Measurements from ENCODE around the gene MAB21L4. TPM values are rescaled to one million over a fixed set of nuclear protein-coding genes. Genes with fewer than 3 reads are reported as not detected.

The MAB21L4 gene
- total and polyA plus RNA-seq, 8 donors = 0.14 to 2.0 (median 1.1) TPM

DNA sequence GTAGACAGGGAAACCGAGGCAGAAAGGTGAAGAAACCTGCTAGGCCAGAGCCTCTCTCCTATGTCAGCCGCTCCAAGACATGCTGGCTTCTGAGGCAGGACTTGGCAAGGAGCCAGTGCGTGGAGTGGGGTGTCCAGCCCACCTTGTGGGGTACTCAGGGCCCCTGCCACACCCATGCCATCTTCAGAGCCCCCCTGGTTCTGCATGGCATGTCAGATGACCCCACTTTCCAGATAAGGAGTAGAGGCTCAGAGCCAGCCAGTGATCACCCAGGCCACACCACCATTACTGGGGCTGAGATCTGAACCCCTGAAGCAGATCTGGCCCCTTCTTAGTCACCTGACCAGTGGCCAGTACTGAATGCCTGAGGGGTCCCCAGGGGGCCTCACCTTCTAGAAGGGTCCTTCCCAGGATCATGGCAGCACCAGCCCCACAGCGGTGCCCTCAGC is 24.9 kb upstream of the MAB21L4 start:
- Histone ChIP-seq H3K36me3 (no peaks in the 10 kb centered on the region), H3K27ac (no peak overlapping the region), H3K27me3 (no peaks in the 10 kb centered on the region), H3K4me1 (no peaks in the 10 kb centered on the region), H3K9me3 (no peaks in the 10 kb centered on the region), H3K4me3 (no peak overlapping the region)
- DNase-seq (peak; percentile 2 to 63 (median 23)), FAIRE-seq (no peak), ATAC-seq (no peak)
- intact Hi-C loops (cut with DNase I) = no loop called here
- WGBS, 2 donors = 67% methylated on average over 4 of the region's 4 CpGs
- TF ChIP-seq, protein P1, sequence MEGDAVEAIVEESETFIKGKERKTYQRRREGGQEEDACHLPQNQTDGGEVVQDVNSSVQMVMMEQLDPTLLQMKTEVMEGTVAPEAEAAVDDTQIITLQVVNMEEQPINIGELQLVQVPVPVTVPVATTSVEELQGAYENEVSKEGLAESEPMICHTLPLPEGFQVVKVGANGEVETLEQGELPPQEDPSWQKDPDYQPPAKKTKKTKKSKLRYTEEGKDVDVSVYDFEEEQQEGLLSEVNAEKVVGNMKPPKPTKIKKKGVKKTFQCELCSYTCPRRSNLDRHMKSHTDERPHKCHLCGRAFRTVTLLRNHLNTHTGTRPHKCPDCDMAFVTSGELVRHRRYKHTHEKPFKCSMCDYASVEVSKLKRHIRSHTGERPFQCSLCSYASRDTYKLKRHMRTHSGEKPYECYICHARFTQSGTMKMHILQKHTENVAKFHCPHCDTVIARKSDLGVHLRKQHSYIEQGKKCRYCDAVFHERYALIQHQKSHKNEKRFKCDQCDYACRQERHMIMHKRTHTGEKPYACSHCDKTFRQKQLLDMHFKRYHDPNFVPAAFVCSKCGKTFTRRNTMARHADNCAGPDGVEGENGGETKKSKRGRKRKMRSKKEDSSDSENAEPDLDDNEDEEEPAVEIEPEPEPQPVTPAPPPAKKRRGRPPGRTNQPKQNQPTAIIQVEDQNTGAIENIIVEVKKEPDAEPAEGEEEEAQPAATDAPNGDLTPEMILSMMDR (IDR thresholded peaks at IDR 0.05) = no peak

DNA sequence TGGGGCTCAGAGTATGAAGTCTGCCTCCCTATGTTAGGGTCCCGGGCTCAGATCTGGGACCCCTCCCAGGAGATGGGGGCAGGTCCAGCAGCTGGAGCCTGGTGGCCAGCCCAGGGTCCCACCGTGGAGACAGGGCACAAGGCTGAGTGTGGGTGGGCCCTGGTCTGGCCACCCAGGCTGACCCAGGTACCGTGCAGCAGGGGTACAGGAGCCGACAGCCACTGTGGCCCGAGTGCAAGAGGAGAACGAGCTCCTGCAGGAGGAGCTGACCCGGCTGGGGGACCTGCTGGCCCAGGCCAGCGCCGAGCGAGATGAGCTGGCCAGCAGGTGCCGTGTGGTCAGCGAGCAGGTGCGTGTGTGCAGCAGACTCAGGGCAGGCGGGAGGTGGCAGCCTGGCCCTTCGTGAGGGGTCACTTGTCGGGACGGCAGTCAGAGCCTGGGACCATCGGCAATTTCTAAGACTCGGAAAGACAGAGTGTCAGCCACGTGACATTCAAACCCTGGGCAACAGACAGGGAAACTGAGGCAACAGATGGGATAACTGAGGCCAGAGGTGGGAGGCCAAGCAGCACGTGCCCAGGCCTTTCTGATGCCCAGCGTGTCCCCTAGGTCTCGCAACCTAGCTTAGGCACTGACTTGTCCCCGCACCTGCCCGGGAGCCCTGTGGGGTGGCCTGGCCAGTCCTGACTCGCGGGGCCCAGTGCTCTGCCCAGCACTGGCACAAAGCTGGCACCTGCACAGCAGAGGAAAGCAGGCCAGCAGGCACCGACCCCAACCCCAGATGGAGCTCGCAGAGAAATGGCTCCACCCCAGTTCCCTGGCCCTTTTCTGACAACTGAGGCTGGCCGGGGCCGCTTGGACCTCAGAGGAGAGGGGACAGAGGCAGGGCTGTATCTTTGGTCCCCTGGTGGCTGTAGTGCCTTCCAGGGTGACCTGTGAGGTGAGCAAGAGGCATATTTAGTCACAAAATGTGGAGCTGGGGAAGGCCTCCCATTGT is 24.1 kb upstream of the MAB21L4 start:
- Histone ChIP-seq H3K36me3 (no peaks in the 10 kb centered on the region), H3K27ac (no peak overlapping the region), H3K4me1 (no peaks in the 10 kb centered on the region), H3K9me3 (no peaks in the 10 kb centered on the region), H3K4me3 (no peak overlapping the region), H3K27me3 (no peaks in the 10 kb centered on the region)
- WGBS, 2 donors = 86 to 90% methylated on average over 31 of the region's 31 CpGs
- ATAC-seq (no peak), FAIRE-seq (no peak), DNase-seq (peak in 5 of 6 donors; percentile 8 to 58 (median 16))
- TF ChIP-seq, protein P1 (IDR thresholded peaks at IDR 0.05) = no peak
- intact Hi-C loops (cut with DNase I) = no loop called here

GRCh38 chr2:240919161-240919781 is 23.3 kb upstream of the MAB21L4 start:
- Histone ChIP-seq H3K4me1 (no peaks in the 10 kb centered on the region), H3K27ac (no peak overlapping the region), H3K9me3 (no peaks in the 10 kb centered on the region), H3K4me3 (no peak overlapping the region), H3K36me3 (no peaks in the 10 kb centered on the region), H3K27me3 (no peaks in the 10 kb centered on the region)
- TF ChIP-seq, protein P1 (IDR thresholded peaks at IDR 0.05) = no peak
- FAIRE-seq = no peak
- peak in 5 of 6 donors; percentile 1 to 49 (median 10) for DNase-seq
- intact Hi-C loops (cut with DNase I) = no loop called here
- WGBS, 2 donors = 80 to 84% methylated on average over 19 of the region's 19 CpGs
- no peak for ATAC-seq

DNA sequence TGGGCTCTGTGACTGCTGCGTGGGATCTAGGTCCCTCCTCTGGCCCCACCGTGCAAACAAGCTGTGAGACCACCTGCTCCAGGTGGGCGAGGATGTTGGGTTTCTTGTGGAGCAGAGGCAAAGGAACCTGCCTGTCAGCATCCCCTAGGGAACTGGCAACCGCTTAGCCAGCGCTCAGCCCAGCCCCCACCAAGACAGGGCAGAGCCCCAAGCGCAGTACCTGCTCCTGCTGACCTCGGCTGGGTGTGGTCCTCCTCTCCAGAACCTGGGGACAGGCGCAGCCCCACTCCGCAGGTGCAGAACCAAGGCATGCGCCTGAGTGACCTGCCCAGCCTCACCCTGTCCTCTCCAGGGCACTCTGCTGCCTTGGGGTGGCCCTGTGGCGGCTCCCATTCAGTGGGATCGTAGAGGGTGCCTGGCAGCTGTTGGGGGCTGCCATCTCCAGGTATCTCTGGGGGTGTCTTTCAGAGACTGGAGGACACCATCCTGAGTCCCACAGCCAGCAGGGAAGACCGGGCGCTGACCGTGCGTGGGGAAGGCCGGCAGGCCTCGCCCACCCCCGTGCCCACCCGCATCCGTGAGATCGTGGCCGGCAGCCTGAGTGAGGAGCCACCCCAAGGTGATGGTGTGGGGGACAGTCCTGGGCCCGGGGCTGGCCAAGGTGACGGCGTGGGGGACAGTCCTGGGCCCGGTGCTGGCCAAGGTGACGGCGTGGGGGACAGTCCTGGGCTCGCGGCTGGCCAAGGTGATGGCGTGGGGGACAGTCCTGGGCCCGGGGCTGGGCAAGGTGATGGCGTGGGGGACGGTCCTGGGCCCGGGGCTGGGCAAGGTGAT is 22.5 kb upstream of the MAB21L4 start:
- Histone ChIP-seq H3K9me3 (no peaks in the 10 kb centered on the region), H3K4me1 (no peaks in the 10 kb centered on the region), H3K27me3 (no peaks in the 10 kb centered on the region), H3K4me3 (no peak overlapping the region), H3K36me3 (no peaks in the 10 kb centered on the region), H3K27ac (no peak overlapping the region)
- TF ChIP-seq, protein P1 (IDR thresholded peaks at IDR 0.05) = no peak
- 83 to 92% methylated on average over 33 to 36 of the region's 36 CpGs for WGBS, 2 donors
- intact Hi-C loops (cut with DNase I) = no loop called here
- DNase-seq = peak in 4 of 6 donors; percentile 2 to 54 (median 29)
- FAIRE-seq = no peak
- no peak for ATAC-seq

All from pancreas (tissue), 10 donors.